ENCODE measurements around the gene LAMA3.

DNA sequence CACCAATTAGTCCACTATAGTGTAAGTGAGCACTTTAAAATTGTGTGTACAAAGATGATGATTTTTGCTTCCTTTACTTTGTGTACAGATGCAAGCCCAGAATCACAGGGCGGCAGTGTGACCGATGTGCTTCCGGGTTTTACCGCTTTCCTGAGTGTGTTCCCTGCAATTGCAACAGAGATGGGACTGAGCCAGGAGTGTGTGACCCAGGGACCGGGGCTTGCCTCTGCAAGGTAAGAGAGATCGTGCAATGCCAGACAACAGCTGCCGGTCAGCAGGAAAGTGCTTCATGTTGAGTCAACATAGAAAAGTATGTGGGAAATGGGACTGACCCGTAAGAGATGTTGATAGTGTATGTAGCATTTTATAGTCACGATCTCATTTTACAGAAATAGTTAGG lies 168.5 kb downstream of the LAMA3 start:
- TF ChIP-seq, protein P1, sequence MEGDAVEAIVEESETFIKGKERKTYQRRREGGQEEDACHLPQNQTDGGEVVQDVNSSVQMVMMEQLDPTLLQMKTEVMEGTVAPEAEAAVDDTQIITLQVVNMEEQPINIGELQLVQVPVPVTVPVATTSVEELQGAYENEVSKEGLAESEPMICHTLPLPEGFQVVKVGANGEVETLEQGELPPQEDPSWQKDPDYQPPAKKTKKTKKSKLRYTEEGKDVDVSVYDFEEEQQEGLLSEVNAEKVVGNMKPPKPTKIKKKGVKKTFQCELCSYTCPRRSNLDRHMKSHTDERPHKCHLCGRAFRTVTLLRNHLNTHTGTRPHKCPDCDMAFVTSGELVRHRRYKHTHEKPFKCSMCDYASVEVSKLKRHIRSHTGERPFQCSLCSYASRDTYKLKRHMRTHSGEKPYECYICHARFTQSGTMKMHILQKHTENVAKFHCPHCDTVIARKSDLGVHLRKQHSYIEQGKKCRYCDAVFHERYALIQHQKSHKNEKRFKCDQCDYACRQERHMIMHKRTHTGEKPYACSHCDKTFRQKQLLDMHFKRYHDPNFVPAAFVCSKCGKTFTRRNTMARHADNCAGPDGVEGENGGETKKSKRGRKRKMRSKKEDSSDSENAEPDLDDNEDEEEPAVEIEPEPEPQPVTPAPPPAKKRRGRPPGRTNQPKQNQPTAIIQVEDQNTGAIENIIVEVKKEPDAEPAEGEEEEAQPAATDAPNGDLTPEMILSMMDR (IDR thresholded peaks at IDR 0.05): no peak
- TF ChIP-seq EP300 (IDR thresholded peaks at IDR 0.05): no peak

All from tibial nerve (tissue), 4 donors.